ENCODE measurements around the gene ZDHHC13.

GRCh38 chr11:19208959-19209546 lies 92.1 kb downstream of the ZDHHC13 start:
- no peak for TF ChIP-seq CTCF (IDR thresholded peaks at IDR 0.05)
- TF ChIP-seq POLR2A (IDR thresholded peaks at IDR 0.05) = no peak
